ENCODE results near the gene MRPS23.

MRPS23 gene

DNA sequence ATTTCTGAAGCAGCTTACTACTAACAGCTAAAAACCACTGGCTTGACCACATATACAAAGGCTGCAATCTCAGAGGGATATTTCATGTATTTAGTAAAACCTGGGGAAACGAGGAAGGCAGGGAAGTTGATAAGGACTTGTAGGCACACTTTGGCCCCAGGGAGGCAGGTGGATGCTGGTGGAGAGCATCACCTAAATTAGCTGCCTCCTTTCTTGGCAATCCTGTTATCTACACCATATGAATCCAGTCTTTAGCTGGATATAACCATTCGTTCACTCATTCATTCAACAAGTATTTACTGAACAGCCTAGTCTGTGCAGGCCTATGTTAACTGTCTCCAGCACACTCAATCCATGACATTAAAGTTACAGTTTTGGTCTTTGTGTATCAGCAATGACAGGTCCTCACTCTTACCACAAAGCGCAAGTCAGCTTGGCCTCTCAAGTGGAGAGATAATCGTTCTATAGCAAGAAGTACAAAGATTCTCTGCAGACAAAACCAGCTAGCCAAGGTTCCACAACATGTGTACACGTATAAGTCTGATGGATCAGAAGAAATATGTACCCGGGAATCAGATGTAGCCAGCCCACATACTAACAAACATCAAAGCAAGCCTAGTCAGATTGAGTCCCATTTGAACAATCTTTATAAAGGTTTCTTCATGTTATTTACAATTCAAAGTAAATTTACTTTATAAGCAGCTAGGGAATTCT lies 10.8 kb downstream of the MRPS23 start:
- DNase-seq (ENCODE audit: low read depth, low spot score), result no peak

DNA sequence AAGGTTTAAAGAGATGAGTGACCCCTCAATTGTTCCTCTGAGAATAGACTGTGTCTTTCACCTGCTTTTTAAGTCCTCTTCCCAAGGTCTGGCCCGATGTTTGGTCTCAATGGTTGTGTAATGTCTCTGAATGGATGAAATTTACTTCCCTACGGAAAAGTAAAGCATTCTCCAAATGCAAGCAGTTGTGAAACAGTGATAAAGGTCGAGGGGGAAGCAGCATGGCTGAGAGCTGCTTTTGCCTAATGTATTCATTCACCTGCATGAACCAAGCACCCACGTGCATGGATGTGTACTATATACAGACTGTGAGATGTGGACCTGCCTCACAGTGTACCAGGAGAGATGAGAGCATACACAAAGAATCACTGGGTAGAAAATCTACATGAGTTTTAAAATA lies 11.4 kb downstream of the MRPS23 start:
- DNase-seq (ENCODE audit: low read depth, low spot score), result no peak

DNA sequence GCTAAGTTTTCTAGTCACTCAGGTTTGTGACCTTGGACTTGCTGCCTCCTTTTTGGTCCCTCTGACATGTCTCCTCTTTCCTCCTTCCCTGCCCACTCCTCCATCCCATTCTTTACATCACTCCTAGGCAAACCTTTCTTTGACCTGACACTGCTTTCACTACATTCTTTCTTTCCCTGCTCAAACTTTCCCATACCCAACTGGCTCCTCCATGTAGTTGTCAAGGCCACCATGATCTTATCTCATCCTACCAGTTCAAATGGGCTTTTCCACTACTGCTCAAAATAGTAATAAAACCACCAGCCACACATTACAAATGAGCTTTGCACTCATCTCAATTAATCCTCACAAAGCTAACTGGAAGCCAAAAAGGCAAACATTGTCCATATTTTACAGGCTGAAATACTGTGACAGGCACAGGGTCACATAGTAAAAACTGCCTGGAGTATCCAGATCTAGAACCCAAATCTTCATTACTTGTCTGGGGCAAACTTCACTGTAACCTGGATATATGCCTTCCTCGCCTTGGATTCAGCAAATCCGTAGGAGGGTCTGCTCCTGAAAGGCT lies 14.4 kb downstream of the MRPS23 start:
- no peak for DNase-seq (ENCODE audit: low read depth, low spot score)

DNA sequence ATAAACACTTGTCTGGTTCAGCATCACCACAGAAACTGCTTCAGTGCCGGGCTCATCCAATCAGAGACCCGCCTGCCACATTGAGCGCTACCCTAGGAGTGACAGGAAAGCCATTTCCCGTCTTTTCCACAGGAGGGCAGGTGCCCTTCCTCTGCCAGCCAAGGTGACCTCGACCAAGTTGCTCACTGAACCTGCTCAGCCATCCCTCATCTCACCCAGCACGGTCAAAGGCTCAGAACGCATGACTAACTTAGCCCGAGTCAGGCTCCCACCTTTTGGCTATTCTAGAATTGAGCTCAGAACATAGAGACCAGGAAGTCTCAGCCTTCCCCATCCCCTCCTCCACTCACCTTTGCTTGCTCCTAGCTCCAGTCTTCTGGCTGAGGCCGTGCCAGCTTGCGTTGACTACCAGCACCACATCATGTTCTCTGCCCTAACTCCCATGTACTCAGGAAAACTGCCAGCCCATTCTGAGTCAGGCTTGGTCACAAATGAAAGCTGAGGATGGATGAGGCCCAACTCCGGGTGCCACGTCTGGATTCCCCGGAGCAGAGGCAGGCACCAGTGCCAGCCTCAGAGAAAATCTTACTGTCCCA lies 15.6 kb downstream of the MRPS23 start:
- DNase-seq (ENCODE audit: low read depth, low spot score), result peak; percentile 77

DNA sequence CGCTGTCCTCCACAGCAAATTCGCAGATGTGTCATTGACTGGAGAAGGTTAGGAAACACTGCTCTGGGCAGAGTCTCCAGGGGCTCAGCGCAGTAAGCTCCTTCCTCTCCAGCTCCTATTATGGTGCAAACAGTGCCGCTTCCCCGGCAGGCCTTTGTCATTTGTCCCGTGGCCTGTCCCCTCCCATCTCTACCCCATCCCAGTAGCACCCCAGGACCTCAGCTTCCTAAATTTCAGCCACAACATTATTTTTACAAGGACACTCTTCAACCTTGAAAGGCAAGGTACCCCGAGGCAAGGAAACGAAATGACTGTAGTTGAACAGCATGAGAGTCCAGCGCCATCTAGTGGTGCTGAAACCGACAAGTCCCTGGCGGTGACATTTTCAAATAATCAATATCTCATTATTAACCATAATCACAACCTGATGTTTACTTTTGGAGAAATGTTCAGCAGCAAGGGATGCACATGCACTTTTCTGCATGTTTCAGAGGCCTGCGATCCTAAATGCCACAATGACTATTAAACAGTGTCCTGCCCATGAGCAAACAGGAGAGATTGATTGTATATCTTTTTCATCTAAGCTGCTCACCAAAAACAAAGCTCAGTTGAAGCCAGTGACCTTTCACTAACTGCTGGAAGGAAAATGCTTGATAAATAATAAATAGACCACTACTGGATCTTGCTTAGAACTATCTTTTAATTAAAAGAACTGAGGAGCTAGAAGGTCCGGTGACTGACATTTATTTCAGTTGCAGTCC lies 16.5 kb downstream of the MRPS23 start:
- peak; percentile 85 for DNase-seq (ENCODE audit: low read depth, low spot score)

DNA sequence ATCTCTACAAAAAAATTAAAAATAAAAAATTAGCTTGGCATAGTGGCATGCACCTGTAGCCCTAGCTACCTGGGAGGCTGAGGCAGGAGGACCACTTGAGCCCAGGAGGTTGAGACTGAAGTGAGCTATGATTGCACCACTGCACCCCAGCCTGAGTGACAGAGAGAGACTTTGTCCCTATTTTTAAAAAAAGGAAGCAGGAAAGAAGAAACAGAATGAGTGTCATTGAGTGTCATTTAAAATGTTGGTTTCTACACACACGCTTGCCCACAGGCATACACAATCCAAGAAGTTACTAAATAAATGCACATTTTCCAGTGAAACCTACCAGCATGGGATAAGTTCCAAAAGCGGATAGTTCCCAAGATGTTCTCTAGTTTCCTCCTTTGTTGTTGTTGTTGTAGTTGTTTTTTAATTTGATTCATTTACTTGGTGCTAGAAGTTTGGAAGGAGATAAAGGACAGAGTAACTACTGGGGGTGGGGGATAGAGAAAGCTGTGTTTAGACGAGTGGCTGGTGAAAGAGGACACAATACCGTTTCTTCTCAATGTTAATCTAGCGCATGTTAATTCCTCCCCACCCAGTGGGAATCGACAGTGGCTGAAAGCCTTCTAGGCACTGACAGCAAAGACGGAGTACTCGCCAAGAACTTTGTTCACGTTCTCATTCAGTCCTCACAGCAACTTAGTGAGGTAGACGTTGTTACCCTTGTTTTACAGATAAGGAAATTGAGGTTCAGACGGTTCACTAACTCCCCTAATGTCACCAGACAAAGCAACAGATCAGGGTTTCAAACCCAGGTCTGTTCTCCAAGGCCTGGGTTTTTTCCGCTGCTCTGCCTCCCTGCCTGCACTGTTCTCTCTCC lies 17.3 kb downstream of the MRPS23 start:
- no peak for DNase-seq (ENCODE audit: low read depth, low spot score)

DNA sequence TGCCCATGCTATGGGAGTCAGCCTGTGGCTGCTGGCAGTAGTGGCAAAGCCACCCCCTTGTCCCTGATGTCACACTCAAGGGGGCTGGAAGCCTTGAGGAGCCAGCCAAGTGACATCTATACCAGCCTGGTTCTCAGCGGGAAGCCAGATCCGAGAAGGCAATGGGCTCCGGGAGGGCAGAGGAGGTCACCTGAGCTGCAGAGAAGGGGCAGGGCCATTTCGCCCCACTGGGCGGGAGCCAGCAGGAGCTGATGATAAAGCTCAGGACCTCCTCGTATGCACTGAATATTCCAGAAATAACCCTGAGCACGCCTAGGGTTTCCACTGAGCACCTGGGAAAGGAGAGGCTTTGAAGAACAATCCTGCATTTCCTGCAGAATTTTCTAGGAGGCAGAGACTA lies 19.0 kb downstream of the MRPS23 start:
- DNase-seq (ENCODE audit: low read depth, low spot score), result no peak

DNA sequence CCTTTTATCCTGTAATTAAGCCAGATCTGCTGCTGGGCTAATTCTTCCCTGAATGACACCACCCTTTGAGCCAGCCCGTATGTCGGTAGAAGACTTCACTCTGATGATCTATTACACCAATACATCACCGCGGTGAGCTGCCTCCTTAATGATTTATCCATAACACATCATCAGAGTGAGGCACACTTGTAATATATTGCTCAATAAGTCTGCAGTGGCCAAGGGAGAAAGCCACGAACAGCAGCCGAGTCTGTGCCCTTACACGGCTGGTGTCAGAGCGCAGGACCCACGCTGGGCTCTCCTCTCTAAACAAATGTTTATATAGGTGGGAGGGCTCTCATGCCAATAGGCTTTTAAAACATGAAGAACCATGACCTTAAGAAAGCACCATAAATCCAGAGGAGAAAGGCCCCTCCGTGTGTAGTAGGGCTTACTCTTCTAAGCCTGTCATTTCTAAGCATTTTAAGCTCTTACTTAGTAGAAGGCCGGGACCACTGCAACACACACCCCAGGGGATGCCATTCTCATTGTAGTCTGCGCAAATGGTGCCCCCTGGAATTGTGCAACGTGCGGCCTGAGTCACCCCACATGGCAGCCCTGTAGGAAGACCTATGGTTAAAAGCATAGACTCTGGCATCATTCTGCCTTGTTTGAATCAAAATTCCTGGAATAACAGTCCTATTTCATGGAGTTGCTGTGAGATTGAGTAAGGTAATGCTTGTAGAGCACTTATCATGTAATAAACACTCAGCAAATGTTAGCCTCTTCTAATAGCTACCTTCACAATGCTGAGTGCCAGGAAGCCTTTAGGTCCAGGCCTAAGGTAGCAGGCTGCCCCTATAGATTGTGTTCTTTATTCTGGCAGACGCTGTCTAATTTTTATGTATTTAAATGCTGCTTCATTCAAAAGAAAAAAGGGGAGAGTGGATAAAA lies 26.1 kb downstream of the MRPS23 start:
- DNase-seq (ENCODE audit: low read depth, low spot score), result peak; percentile 15

DNA sequence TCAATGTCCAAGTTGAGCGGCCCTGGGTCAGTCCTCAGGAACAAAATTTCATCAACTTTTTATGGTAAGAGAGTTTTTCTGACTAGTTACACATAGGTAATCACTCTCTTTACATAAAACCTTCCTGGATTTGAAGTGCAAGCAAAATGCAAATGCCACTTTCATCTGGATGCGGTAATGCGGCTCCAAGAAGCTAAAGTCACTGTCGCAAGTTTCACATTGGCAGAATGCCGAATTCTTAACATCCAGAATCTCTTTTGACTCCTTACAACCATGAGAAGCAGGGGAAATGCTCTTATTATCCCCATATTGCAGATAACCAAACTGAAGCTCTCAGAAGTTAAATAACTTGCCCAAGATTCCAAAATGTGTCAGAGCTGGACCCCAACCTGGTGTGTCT lies 30.0 kb downstream of the MRPS23 start:
- no peak for DNase-seq (ENCODE audit: low read depth, low spot score)

DNA sequence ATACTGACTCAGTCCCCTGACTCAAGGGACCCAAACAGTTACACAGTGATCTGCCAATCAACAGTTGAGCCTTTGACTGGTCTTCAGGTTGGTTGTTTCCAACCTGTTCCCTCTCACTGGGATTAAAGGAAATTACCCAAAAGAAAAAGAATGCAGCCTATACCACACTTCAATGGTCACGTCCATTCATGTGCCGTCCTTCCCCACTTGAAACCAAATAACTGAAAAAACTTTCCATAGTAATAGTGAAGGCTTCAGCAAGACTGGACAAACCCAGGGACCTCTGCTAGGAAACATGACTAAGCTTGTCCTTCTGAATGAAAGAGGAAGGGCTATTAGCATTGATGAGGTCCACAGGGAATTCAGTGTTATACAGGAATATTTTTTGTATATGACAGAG lies 30.6 kb downstream of the MRPS23 start:
- DNase-seq (ENCODE audit: low read depth, low spot score), result peak; percentile 58

DNA sequence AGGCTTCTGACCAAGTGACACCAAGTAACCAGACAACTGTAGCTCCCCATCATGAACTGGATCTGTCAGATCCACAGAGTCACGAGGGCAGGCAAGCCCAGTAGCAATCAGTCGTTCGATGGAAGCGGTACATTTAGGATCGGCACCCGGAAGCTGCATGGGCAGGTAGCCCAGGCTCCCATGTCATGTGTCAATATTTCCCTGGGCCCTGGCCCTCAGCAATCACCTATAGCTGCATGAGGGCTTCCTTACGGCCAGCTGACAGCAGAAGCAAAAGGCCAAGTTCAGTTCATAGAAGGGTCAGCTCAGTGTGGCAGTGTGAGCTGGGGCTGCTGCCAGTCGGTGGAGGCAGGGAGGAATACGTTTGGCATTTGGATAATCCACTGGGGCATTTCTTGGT lies 31.8 kb downstream of the MRPS23 start:
- DNase-seq (ENCODE audit: low read depth, low spot score), result no peak

DNA sequence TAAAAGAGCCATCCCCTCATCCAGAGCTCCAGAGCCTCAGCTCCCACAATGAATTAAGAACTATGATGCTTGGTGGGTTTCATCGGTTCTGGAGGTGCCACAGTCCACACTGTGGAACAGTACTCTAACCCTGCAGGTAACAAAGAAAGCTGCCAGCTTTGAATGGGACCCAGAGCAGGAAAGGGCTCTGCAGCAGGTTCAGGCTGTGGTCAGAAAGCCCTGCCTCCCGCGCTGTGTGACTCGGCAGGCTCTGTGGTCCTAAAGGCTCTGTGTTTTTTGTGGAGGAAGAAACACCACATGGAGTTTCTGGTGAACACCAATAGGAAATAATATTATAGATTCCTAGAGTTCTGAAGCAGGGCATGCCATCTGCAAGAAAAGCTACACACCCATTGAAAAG lies 32.5 kb downstream of the MRPS23 start:
- no peak for DNase-seq (ENCODE audit: low read depth, low spot score)

DNA sequence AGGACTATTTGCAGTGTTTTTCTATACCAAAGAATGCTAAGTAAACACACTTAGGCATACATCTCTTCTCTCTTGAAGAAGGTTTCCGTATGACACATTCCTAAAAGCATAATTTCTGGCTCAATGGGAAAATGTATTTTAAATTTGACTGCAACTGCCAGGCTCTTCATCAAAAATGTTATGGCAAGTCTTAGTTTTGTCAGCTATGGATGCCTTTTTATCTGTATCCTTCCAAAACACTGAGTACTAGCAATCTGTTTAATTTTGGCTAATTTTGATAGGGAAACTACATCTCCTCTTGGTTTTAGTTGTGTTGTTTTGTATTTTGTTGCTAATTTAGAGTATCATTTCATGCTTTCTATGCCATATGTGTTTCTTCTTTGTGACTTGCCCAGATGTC lies 35.4 kb downstream of the MRPS23 start:
- DNase-seq (ENCODE audit: low read depth, low spot score), result no peak

DNA sequence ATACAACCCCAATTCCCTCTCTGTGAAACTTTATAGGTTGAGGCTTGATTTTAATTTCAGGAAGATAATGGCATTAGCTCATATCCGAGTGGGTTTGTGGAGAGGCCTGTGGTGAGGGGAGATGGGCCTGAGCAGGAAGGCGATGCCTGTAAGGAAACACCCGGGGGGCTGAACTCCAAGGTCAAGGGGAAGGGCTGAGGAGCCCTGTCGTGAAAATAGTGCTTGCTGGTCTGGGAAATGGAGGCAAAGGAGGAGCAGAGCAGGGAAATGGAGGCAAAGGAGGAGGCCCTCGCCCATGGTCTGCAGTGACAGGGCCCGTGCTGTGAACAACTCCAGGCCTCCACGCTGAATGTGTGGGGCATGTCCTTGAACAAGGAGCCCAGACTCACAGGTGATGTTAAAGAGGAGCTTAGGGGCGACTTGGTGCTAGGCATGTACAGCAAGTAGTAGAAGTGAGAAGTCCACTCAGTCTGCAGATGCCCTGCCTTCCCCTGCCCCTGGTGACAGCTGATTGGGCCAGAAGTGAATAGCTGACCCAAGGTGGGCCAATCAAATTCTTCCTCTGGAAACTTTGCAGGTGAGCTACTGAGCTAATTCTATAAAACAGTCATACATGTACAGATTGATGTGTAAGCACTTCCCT lies 38.1 kb downstream of the MRPS23 start:
- no peak for DNase-seq (ENCODE audit: low read depth, low spot score)

DNA sequence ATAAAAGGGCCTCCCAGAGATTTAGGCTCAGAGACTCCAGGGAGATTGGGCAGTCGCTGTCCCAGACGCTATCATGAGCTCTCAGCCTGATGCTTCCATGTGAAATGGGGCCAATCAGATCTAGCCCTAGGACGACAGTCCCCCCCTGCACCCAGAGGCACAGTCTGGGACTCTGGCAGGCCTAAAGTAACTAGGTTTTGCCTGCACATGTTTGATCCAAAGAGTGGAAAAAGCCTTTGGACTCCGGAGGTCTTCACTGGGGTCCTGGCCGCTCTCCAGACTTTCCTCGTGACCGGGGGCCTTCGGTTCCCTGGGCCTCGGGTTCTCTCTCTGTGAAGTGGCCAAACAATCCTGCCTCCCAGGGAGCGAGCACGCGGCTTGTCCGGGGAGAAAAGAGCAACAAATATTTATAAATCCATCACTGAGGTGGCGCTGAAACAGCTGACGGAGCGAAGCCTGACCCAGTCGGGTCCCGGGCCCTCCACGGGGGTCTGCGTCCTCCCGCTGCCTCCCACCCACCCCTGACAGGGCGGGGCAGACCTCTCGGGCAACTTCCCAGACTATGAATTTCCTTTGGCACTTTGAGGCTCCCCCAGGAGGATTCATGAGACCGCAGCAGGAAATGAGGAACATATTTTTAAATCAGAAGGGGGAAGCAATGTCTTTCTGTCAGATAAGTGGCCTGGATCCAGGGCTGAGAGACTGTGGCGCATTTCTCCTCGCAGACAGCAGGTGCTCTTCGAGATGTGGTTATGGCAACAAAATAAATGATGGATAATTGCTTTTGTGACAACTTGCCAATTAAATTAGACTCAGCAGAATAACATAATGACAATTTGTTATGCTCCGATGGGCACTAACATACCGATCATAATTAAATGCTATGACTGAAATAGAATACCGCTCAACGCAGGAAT lies 38.9 kb downstream of the MRPS23 start:
- DNase-seq (ENCODE audit: low read depth, low spot score), result peak; percentile 80

DNA sequence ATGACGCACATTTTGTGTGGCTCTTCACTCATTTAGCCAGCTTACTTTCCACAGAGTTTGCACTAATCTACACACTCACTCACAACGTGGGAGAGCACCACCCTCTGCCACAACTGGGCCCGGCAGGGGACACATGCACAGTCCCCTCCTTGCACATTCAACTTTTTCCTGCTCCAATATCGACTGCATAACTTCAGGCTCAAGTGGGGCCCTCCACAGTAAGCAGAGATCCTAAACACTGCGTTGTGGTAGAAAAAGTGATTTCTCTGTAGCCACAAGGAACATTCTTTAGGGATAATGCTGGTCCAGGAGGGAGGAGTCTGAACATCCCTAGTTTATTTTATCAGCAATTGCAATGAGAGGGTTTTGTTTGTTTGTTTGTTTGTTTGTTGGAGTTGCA lies 40.0 kb downstream of the MRPS23 start:
- peak; percentile 32 for DNase-seq (ENCODE audit: low read depth, low spot score)

DNA sequence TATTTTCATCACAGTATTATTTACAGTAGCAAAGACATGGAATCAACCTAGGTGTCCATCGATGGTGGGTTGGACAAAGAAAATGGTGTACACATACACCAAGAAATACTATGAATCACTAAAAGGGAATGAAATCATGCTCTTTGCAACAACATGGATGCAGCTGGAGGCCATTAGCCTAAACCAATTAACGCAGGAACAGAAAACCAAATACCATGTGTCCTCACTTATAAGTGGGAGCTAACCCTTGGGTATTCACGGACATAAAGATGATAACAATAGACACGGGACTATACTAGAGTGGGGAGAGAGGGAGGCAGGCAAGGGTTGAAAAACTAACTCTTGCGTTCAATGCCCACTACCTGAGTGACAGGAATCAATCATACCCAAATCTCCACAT lies 41.0 kb downstream of the MRPS23 start:
- DNase-seq (ENCODE audit: low read depth, low spot score), result no peak

DNA sequence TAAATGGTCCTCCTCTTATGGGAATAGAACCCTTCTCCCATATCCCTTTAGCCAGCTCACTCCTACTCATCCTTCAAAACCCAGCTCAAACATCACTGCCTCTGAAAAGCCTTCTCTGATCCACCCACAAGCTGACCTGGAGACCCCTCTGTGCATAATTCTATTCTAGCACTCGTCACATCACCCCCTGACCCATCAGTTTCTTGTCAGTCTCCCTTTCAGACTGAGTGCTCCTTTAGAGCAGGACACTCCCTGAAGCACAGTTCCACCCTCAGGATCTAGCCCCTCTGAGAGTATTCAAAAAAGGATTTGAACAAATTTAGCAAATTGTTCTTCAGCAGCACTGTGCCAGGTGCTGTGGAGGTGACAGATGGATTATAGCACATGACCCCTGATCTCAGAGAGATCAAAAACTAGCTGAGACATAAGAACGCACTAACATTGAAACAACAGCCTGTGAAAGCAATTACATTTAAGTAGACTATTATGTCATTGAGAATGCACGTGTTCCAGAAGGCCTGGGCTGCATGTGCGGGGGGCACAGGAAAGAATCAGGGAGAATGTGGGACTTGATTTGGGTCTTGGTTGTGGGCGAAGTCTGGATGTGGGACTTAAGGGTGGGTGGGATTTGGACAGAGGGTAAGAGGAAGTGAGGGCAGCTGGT lies 43.5 kb downstream of the MRPS23 start:
- no peak for DNase-seq (ENCODE audit: low read depth, low spot score)
